Right lobe of liver (tissue), 6 donors: Measurements from ENCODE around the gene UBR1. TPM values are rescaled to one million over a fixed set of nuclear protein-coding genes. Genes with fewer than 3 reads are reported as not detected.

Source experiments
- ATAC-seq, 4 donors: fragments of 200-7000 bp; cut with Tn5 transposase; one replicate each; pipeline ENCODE4 v1.9.1; 2020; ENCODE audit warnings: mild to moderate bottlenecking in 4 of 4, moderate library complexity in 4 of 4
- DNase-seq, 3 donors: peaks; one replicate each; pipeline ENCODE4 v3.0.0-alpha.2; 2020
- H3K27ac ChIP-seq, 3 donors: fragments of 200-600 bp; one replicate each; pipeline ENCODE4 v1.8.0; 2022
- H3K27me3 ChIP-seq, 2 donors: fragments of 200-600 bp; one replicate each; pipeline ENCODE4 v1.8.0; 2022
- H3K36me3 ChIP-seq, 4 donors: fragments of 200-600 bp; sonication (generic) in 1 of 4; one replicate each; pipeline versions ENCODE4 v1.5.1 to v1.8.0; 2017 to 2022; ENCODE audit warnings: control low read depth in 1 of 4
- H3K4me1 ChIP-seq, 4 donors: fragments of 200-600 bp; sonication (generic) in 1 of 4; one replicate each; pipeline versions ENCODE4 v1.5.1 to v1.8.0; 2017 to 2022; ENCODE audit warnings: control low read depth in 1 of 4
- H3K4me3 ChIP-seq, 3 donors: fragments of 200-600 bp; one replicate each; pipeline ENCODE4 v1.8.0; 2022
- H3K9me3 ChIP-seq, 4 donors: fragments of 200-600 bp; sonication (generic) in 1 of 4; one replicate each; pipeline versions ENCODE4 v1.5.1 to v1.8.0; 2017 to 2022; ENCODE audit warnings: control low read depth in 1 of 4
- CTCF ChIP-seq, 4 donors: fragments of 200-600 bp in 3 of 4; fragments of 450-650 bp in 1 of 4; IDR thresholded peaks; one replicate each; pipeline versions ENCODE4 v1.5.1 to v1.8.0; 2016 to 2022; ENCODE audit warnings: antibody characterized with exemption in 4 of 4, mild to moderate bottlenecking in 2 of 4
- POLR2A ChIP-seq: fragments of 450-650 bp; IDR thresholded peaks from one replicate; pipeline ENCODE4 v1.6.1; 2017; ENCODE audit warnings: antibody characterized with exemption, mild to moderate bottlenecking
- WGBS: methylation state at CpG from one replicate; pipeline ENCODE4 v1.1.6; 2018; ENCODE audit warnings: low coverage, low lambda C conversion rate; ENCODE audit not compliant: insufficient coverage; ENCODE audit errors: missing lambda C conversion rate; 5-methylcytosine and 5-hydroxymethylcytosine counted together
- intact Hi-C, 2 donors: fragments of 100-400 bp; cut with DNase I; formaldehyde crosslinking; loops; one replicate each; pipeline versions ENCODE4 v1.11.2 to v1.14.1; 2022
- total RNA-seq, 6 experiments: library from RNA; depleted of rRNA in 2 of 6; stranded (reverse); fragments of >200 nt in 2 of 6; fragmentation: NEBNext Ultra II Directional in 3 of 6; extraction: Animal tissue kit (Norgen Biotek cat#: 25700) in 3 of 6; gene quantifications; one replicate each; pipeline versions ENCODE4 v1.1.0 to v1.2.4, GENCODE V29; 2016 to 2023
- donor health status: DM: no; HTN: yes; CAD: no.
- donor health status: DM: no; HTN: no; CAD: no.
- donor health status: DM: no; HTN: no; CAD: no.
- donor health status: DM: no; HTN: yes; CAD: no.
- donor health status: DM: no; HTN: yes; CAD: no.

The UBR1 gene
- total RNA-seq, 6 experiments from 2014 or later, result 8.8 to 15.6 (median 10.6) TPM

- 48% methylated on average over 1 of the region's 1 CpG for WGBS
- Histone ChIP-seq H3K4me1 (peaks cover 0 to 6% (median 2%) of the 10 kb centered on the region in 4 donors), H3K27ac (no peak overlapping the region), H3K27me3 (no peaks in the 10 kb centered on the region), H3K9me3 (no peaks in the 10 kb centered on the region), H3K4me3 (no peak overlapping the region), H3K36me3 (peaks cover 0 to 9% (median 0%) of the 10 kb centered on the region in 4 donors)
- DNase-seq, result no peak
- no peak for ATAC-seq
- TF ChIP-seq CTCF (IDR thresholded peaks at IDR 0.05) (no peak), POLR2A (no peak)
- intact Hi-C loops, result loop anchor here in 1 of 2 donors (5.0 kb wide), 1 partner anchor 40 kb away; no protein-coding TSS in a partner anchor
These were observed 23.3 kb downstream of the UBR1 start for GRCh38 chr15:43082509-43082908.

GRCh38 chr15:43081283-43081682 lies 24.6 kb downstream of the UBR1 start:
- no peaks in the 10 kb centered on the region for H3K9me3 ChIP-seq
- WGBS, result 96% methylated on average over 5 of the region's 7 CpGs
- DNase-seq (no peak), ATAC-seq (no peak)
- intact Hi-C loops, result loop anchor here in 1 of 2 donors (5.0 kb wide), 1 partner anchor 41 kb away; no protein-coding TSS in a partner anchor
- H3K4me1 ChIP-seq, result peaks cover 0 to 4% (median 2%) of the 10 kb centered on the region in 4 donors
- no peak overlapping the region for H3K27ac ChIP-seq
- no peak overlapping the region for H3K4me3 ChIP-seq
- no peak for TF ChIP-seq POLR2A
- TF ChIP-seq CTCF (IDR thresholded peaks at IDR 0.05), result no peak
- peaks cover 0 to 9% (median 0%) of the 10 kb centered on the region in 4 donors for H3K36me3 ChIP-seq
- H3K27me3 ChIP-seq, result no peaks in the 10 kb centered on the region

GRCh38 chr15:43071451-43071850 lies 34.4 kb downstream of the UBR1 start:
- TF ChIP-seq CTCF (IDR thresholded peaks at IDR 0.05) (no peak), POLR2A (no peak)
- no peaks in the 10 kb centered on the region for H3K27me3 ChIP-seq
- WGBS, result 74% methylated on average over 2 of the region's 2 CpGs
- intact Hi-C loops, result no loop called here
- H3K9me3 ChIP-seq, result no peaks in the 10 kb centered on the region
- no peak overlapping the region for H3K4me3 ChIP-seq
- ATAC-seq, result no peak
- no peak overlapping the region for H3K27ac ChIP-seq
- no peaks in the 10 kb centered on the region for H3K4me1 ChIP-seq
- H3K36me3 ChIP-seq, result peaks cover 0 to 24% (median 13%) of the 10 kb centered on the region in 4 donors
- no peak for DNase-seq

- 83% methylated on average over 6 of the region's 6 CpGs for WGBS
- no peak for ATAC-seq
- peaks cover 0 to 24% (median 14%) of the 10 kb centered on the region in 4 donors for H3K36me3 ChIP-seq
These were observed 34.9 kb downstream of the UBR1 start for GRCh38 chr15:43070893-43071292.

More at GRCh38 chr15:43070893-43071292, 34.9 kb downstream of the UBR1 start:
- DNase-seq, result no peak
- Histone ChIP-seq H3K9me3 (no peaks in the 10 kb centered on the region), H3K27me3 (no peaks in the 10 kb centered on the region), H3K4me1 (no peaks in the 10 kb centered on the region), H3K27ac (no peak overlapping the region), H3K4me3 (no peak overlapping the region)
- intact Hi-C loops, result no loop called here
- TF ChIP-seq CTCF (IDR thresholded peaks at IDR 0.05) (no peak), POLR2A (no peak)
